GM19099 (cell line): ENCODE measurements around the gene GCC2.
A peak's percentile ranks its signal among the peaks of the same experiment; 100 is the strongest.

Experiments
- POLR2A ChIP-seq: IDR thresholded peaks from 3 replicates; pipeline ENCODE4 v1.6.1; 2011; ENCODE audit warnings: low read depth; ENCODE audit not compliant: insufficient read length; ENCODE audit errors: extremely low read depth

GCC2 gene

GRCh38 chr2:108460345-108461037 is 11.5 kb downstream of the GCC2 start:
- no peak for TF ChIP-seq POLR2A

- no peak for TF ChIP-seq POLR2A
Observed at GRCh38 chr2:108477099-108477498, 28.1 kb downstream of the GCC2 start.

GRCh38 chr2:108485253-108485652 is 36.2 kb downstream of the GCC2 start:
- TF ChIP-seq POLR2A = no peak

- no peak for TF ChIP-seq POLR2A
Observed at GRCh38 chr2:108490506-108491122, 41.6 kb downstream of the GCC2 start.

GRCh38 chr2:108491848-108492247 is 42.8 kb downstream of the GCC2 start:
- TF ChIP-seq POLR2A = no peak

GRCh38 chr2:108492364-108492763 is 43.4 kb downstream of the GCC2 start:
- no peak for TF ChIP-seq POLR2A

- no peak for TF ChIP-seq POLR2A
Observed at GRCh38 chr2:108531674-108532055, 82.7 kb downstream of the GCC2 start.

GRCh38 chr2:108533832-108534583 is 85.0 kb downstream of the GCC2 start, which contains the start of gene LIMS1:
Gene LIMS1 (plus strand): TSS chr2:108534470. CDS start chr2:108534563, 93 bp downstream.
- peak; percentile 91 for TF ChIP-seq POLR2A

- TF ChIP-seq POLR2A = no peak
Observed at GRCh38 chr2:108534584-108535356, 85.8 kb downstream of the GCC2 start.

GRCh38 chr2:108535357-108535631 is 86.3 kb downstream of the GCC2 start:
- TF ChIP-seq POLR2A = no peak

- TF ChIP-seq POLR2A = no peak
Observed at GRCh38 chr2:108536133-108536780, 87.3 kb downstream of the GCC2 start.

GRCh38 chr2:108536911-108537310 is 87.9 kb downstream of the GCC2 start:
- TF ChIP-seq POLR2A = no peak

- TF ChIP-seq POLR2A = no peak
Observed at GRCh38 chr2:108538000-108538625, 89.1 kb downstream of the GCC2 start.

GRCh38 chr2:108541451-108541850 is 92.4 kb downstream of the GCC2 start:
- no peak for TF ChIP-seq POLR2A
